H1 (cell line): ENCODE results near the gene UBA3. TPM values are rescaled to one million over a fixed set of nuclear protein-coding genes. Genes with fewer than 3 reads are reported as not detected.
A peak's percentile ranks its signal among the peaks of the same experiment; 100 is the strongest.

Experiments used
- CTCF ChIA-PET: fragments of 300-600 bp; sonication (Branson Sonifier 250); formaldehyde crosslinking; loops from one replicate; lab custom pipeline; 2021; ENCODE audit not compliant: partially characterized antibody; lab: Charles Lee
- POLR2A ChIA-PET: fragments of 300-600 bp; sonication (Branson Sonifier 250); formaldehyde crosslinking; loops from one replicate; lab custom pipeline; 2021; ENCODE audit warnings: inconsistent platforms; ENCODE audit not compliant: partially characterized antibody; lab: Charles Lee
- DNase-seq, 2 experiments: peaks; one replicate each; pipeline versions ENCODE4 v3.0.0 to v3.0.0-alpha.2; 2010 to 2022; ENCODE audit warnings: low spot score in 2 of 2, low read depth in 1 of 2, mixed read lengths in 1 of 2
- FAIRE-seq: peaks from 2 replicates; lab custom pipeline; 2011; peaks lifted over from hg19 to GRCh38; lab: Jason Lieb, UNC
- H2AFZ ChIP-seq: 2 replicates; pipeline ENCODE4 v1.8.1; 2012; ENCODE audit warnings: low read length, inconsistent platforms
- H2AK5ac ChIP-seq: 2 replicates; pipeline ENCODE4 v1.6.1; 2013; ENCODE audit warnings: low read depth, low read length
- H2BK120ac ChIP-seq: replicated peaks from 2 replicates; pipeline ENCODE3; 2013; ENCODE audit warnings: low read depth, low read length, inconsistent platforms
- H2BK12ac ChIP-seq: 2 replicates; pipeline ENCODE4 v1.6.1; 2013; ENCODE audit warnings: low read depth, low read length
- H2BK15ac ChIP-seq: 2 replicates; pipeline ENCODE4 v1.6.1; 2013; ENCODE audit warnings: low read length
- H2BK20ac ChIP-seq: 2 replicates; pipeline ENCODE4 v1.6.1; 2013; ENCODE audit warnings: low read length
- H2BK5ac ChIP-seq: 2 replicates; pipeline ENCODE4 v1.6.1; 2013; ENCODE audit warnings: low read depth, low read length
- H3K14ac ChIP-seq: 2 replicates; pipeline ENCODE4 v1.6.1; 2013; ENCODE audit warnings: inconsistent platforms; ENCODE audit not compliant: insufficient read length
- H3K18ac ChIP-seq: 2 replicates; pipeline ENCODE4 v1.6.1; 2013; ENCODE audit warnings: low read length; ENCODE audit errors: extremely low read depth
- H3K23ac ChIP-seq: 2 replicates; pipeline ENCODE4 v1.6.1; 2013; ENCODE audit warnings: inconsistent platforms; ENCODE audit not compliant: insufficient read length
- H3K23me2 ChIP-seq: 2 replicates; pipeline ENCODE4 v1.6.1; 2013; ENCODE audit warnings: low read depth, low read length
- H3K27ac ChIP-seq: 2 replicates; pipeline ENCODE4 v1.6.1; 2011; ENCODE audit warnings: low read depth, low read length, inconsistent platforms
- H3K27me3 ChIP-seq, 4 experiments: replicated peaks in 1 of 4; 1 replicate in 1 of 4; 2 replicates in 3 of 4; pipeline versions ENCODE4 v1.6.1 to v1.8.1; 2011 to 2013; ENCODE audit warnings: low read length in 3 of 4, mild to moderate bottlenecking in 3 of 4, inconsistent platforms in 2 of 4, mixed read lengths in 2 of 4, moderate library complexity in 1 of 4; ENCODE audit not compliant: control insufficient read depth in 3 of 4, insufficient read depth in 3 of 4; ENCODE audit errors: extremely low read depth in 1 of 4
- H3K36me3 ChIP-seq, 4 experiments: 2 replicates each; pipeline versions ENCODE4 v1.6.1 to v1.8.1; 2011 to 2013; ENCODE audit warnings: mild to moderate bottlenecking in 4 of 4, low read length in 3 of 4, moderate library complexity in 2 of 4, control low read depth in 1 of 4, inconsistent platforms in 1 of 4; ENCODE audit not compliant: insufficient read depth in 4 of 4, control insufficient read depth in 2 of 4
- H3K4ac ChIP-seq: replicated peaks from 2 replicates; pipeline ENCODE3; 2013; ENCODE audit warnings: low read length, low read depth, mixed read lengths, inconsistent platforms; ENCODE audit not compliant: insufficient read length
- H3K4me1 ChIP-seq, 4 experiments: replicated peaks in 1 of 4; 1 replicate in 1 of 4; 2 replicates in 3 of 4; pipeline versions ENCODE4 v1.6.1 to v1.8.1; 2011 to 2013; ENCODE audit warnings: low read length in 3 of 4, inconsistent platforms in 2 of 4, mixed read lengths in 1 of 4; ENCODE audit not compliant: insufficient read depth in 4 of 4, control insufficient read depth in 3 of 4
- H3K4me2 ChIP-seq, 2 experiments: 2 replicates each; pipeline versions ENCODE4 v1.6.1 to v1.8.1; 2011 to 2013; ENCODE audit warnings: low read depth in 2 of 2, low read length in 2 of 2, control low read depth in 1 of 2, inconsistent platforms in 1 of 2, mild to moderate bottlenecking in 1 of 2; ENCODE audit not compliant: insufficient read depth in 1 of 2
- H3K4me3 ChIP-seq, 4 experiments: fragments of 200-600, 300-600 bp in 1 of 4; sonication (generic), shearing (Covaris generic), sonication (Bioruptor Twin) in 1 of 4; 2 replicates each; pipeline versions ENCODE4 v1.5.1 to v1.8.1; 2011 to 2016; ENCODE audit warnings: low read length in 4 of 4, low read depth in 3 of 4, control low read depth in 2 of 4, inconsistent platforms in 2 of 4, mild to moderate bottlenecking in 2 of 4, mixed read lengths in 1 of 4, moderate library complexity in 1 of 4; ENCODE audit not compliant: insufficient read depth in 2 of 4; ENCODE audit errors: extremely low read depth in 1 of 4
- H3K56ac ChIP-seq: replicated peaks from 2 replicates; pipeline ENCODE3; 2013; ENCODE audit warnings: low read depth, mild to moderate bottlenecking, mixed read lengths, low read length, inconsistent platforms; ENCODE audit not compliant: insufficient read length
- H3K79me1 ChIP-seq: 2 replicates; pipeline ENCODE4 v1.6.1; 2013; ENCODE audit warnings: low read depth, low read length, control low read depth
- H3K79me2 ChIP-seq, 2 experiments: 2 replicates each; pipeline versions ENCODE4 v1.6.1 to v1.8.1; 2012 to 2013; ENCODE audit warnings: low read length in 2 of 2, mild to moderate bottlenecking in 2 of 2, inconsistent platforms in 1 of 2; ENCODE audit not compliant: insufficient read depth in 2 of 2, control insufficient read depth in 1 of 2
- H3K9ac ChIP-seq, 4 experiments: replicated peaks in 1 of 4; 1 replicate in 1 of 4; 2 replicates in 3 of 4; pipeline versions ENCODE4 v1.6.1 to v1.8.1; 2011 to 2013; ENCODE audit warnings: low read depth in 3 of 4, low read length in 3 of 4, control low read depth in 2 of 4, mild to moderate bottlenecking in 2 of 4, moderate library complexity in 2 of 4, inconsistent platforms in 1 of 4; ENCODE audit errors: extremely low read depth in 1 of 4
- H3K9me3 ChIP-seq, 2 experiments: 2 replicates each; pipeline versions ENCODE4 v1.6.1 to v1.8.1; 2012 to 2013; ENCODE audit warnings: mild to moderate bottlenecking in 2 of 2, moderate library complexity in 2 of 2, control low read depth in 1 of 2, inconsistent platforms in 1 of 2, low read depth in 1 of 2, low read length in 1 of 2, mixed read lengths in 1 of 2; ENCODE audit not compliant: insufficient read depth in 2 of 2
- H4K20me1 ChIP-seq, 2 experiments: replicated peaks in 1 of 2; 2 replicates each; pipeline versions ENCODE3 to v1.8.1; 2011 to 2013; ENCODE audit warnings: inconsistent platforms in 2 of 2, low read length in 2 of 2, mild to moderate bottlenecking in 1 of 2; ENCODE audit not compliant: insufficient read depth in 2 of 2, control insufficient read depth in 1 of 2
- H4K5ac ChIP-seq: 2 replicates; pipeline ENCODE4 v1.6.1; 2013; ENCODE audit warnings: low read length, low read depth, mixed read lengths, inconsistent platforms; ENCODE audit not compliant: insufficient read length
- H4K8ac ChIP-seq: 2 replicates; pipeline ENCODE4 v1.8.0; 2013; ENCODE audit warnings: mild to moderate bottlenecking, moderate library complexity, low read length, inconsistent platforms; ENCODE audit not compliant: insufficient read depth; ENCODE audit errors: extremely low read depth
- H4K91ac ChIP-seq: replicated peaks from 2 replicates; pipeline ENCODE3; 2013; ENCODE audit warnings: low read length, mixed read lengths, inconsistent platforms; ENCODE audit not compliant: insufficient read length
- BACH1 ChIP-seq: IDR thresholded peaks from 2 replicates; pipeline ENCODE4 v1.6.1; 2012; ENCODE audit warnings: low read length, improper control_type of control experiment
- CTCF ChIP-seq, 3 experiments: IDR thresholded peaks; 1 replicate in 2 of 3; 2 replicates in 1 of 3; pipeline versions ENCODE4 v1.5.1 to v1.6.1; 2011; ENCODE audit warnings: low read length in 3 of 3, mild to moderate bottlenecking in 3 of 3, inconsistent platforms in 2 of 3, low read depth in 1 of 3, moderate library complexity in 1 of 3; ENCODE audit not compliant: insufficient read depth in 1 of 3; ENCODE audit errors: control extremely low read depth in 1 of 3
- JUN ChIP-seq: IDR thresholded peaks from 2 replicates; pipeline ENCODE4 v1.6.1; 2011; ENCODE audit warnings: low read depth, mild to moderate bottlenecking, improper control_type of control experiment, low read length
- KDM1A ChIP-seq: fragments of 200-600, 300-600 bp; sonication (generic); IDR thresholded peaks from 2 replicates; pipeline ENCODE4 v1.7.1; 2016; ENCODE audit warnings: mild to moderate bottlenecking, low read length, borderline replicate concordance
- POLR2A ChIP-seq, 2 experiments: IDR thresholded peaks; 1 replicate in 1 of 2; 2 replicates in 1 of 2; pipeline ENCODE4 v1.6.1; 2011; ENCODE audit warnings: low read depth in 2 of 2, low read length in 2 of 2, mild to moderate bottlenecking in 2 of 2; ENCODE audit errors: control extremely low read depth in 1 of 2
- RFX5 ChIP-seq: IDR thresholded peaks from 2 replicates; pipeline ENCODE4 v1.6.1; 2011; ENCODE audit warnings: low read depth, low read length, improper control_type of control experiment, borderline replicate concordance
- SIX5 ChIP-seq: IDR thresholded peaks from 2 replicates; pipeline ENCODE4 v1.6.1; 2011; ENCODE audit warnings: mild to moderate bottlenecking, low read depth, low read length
- SP2 ChIP-seq: IDR thresholded peaks from 2 replicates; pipeline ENCODE4 v1.6.1; 2012; ENCODE audit warnings: mild to moderate bottlenecking, low read length, inconsistent platforms
- TBP ChIP-seq: IDR thresholded peaks from 2 replicates; pipeline ENCODE4 v1.6.1; 2011; ENCODE audit warnings: low read depth, low read length, improper control_type of control experiment
- WGBS, 2 experiments: shearing (Covaris generic) in 1 of 2; methylation state at CpG; one replicate each; pipeline versions ENCODE4 v1.1.6 to v1.1.7; 2013 to 2015; ENCODE audit warnings: low lambda C conversion rate in 2 of 2, mixed read lengths in 2 of 2, inconsistent platforms in 1 of 2, low coverage in 1 of 2, missing lambda C conversion rate in 1 of 2; ENCODE audit not compliant: insufficient replicate concordance in 2 of 2, insufficient coverage in 1 of 2, insufficient read length in 1 of 2; ENCODE audit errors: extremely low coverage in 1 of 2, missing lambda C conversion rate in 1 of 2; 5-methylcytosine and 5-hydroxymethylcytosine counted together
- polyA plus RNA-seq, 7 experiments: library from polyadenylated mRNA; depleted of rRNA in 3 of 7; stranded (reverse) in 5 of 7; unstranded in 2 of 7; fragments of >200 nt in 5 of 7; fragments of 200-250 nt in 2 of 7; gene quantifications; 1 replicate in 5 of 7; 2 replicates in 1 of 7; 4 replicates in 1 of 7; pipeline versions ENCODE4 v1.2.1 to v1.2.3, GENCODE V29; 2011 to 2013; ENCODE audit warnings: missing spikeins in 2 of 7, mixed read lengths in 2 of 7
- total RNA-seq: library from RNA; stranded (reverse); fragmentation: NEBNext Ultra II Directional; extraction: Animal tissue kit (Norgen Biotek cat#: 25700); gene quantifications from 2 replicates; pipeline ENCODE4 v1.2.1, GENCODE V29; 2021

Gene UBA3
- total and polyA plus RNA-seq, 2 of the 8 experiments (the other 6 are each of a cell fraction or from before 2014, with no cell fraction given) = 40.8 to 97.8 TPM

DNA sequence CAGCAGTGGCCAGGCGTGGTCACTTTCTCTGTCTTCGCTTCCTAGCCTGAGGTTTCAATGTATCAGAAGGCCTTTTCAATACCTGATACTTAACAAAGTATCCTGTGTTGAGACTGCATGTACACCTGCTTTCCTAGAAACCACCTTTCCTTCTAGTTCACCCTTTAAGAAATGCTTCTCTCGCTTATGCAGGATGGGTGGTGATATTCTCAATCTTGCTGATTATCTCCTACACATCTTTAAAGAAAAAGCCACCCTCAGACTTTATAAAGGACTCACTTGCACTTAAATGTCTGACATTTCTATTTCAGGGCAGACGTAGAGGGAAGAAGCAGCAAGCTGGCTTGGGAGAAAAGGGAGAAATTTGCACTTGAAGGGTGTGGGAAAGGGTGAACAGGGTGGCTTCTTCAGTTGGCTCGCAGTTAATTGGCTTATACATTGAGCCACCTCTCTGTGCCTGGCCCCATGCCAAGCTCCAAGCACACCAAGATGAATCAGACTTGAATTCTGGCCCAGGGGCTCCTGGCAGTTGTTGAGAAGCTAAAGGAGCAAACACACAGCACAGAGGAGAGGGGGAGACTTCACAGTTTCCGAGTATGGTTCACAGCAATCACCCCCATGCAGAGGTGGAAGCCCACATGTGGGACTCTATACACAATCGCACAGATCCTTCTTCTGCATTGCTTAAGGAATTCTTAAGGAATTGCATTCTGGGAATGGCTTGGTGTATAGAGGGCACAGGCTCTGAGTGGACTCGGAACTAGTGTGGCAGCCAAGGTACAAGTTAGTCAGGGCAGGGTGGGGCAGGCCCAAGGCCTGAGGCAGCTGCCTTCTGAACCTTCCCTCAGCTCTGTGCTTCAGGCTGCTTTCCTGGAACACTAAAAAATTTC lies 5.9 kb upstream of the UBA3 start:
- no peak overlapping the region for H3K56ac ChIP-seq
- 63% methylated on average over 8 of the region's 8 CpGs; no CpG with 5 or more reads in 1 of the 2 experiments for WGBS, 2 experiments
- peak overlapping the region in 2 of 4 experiments; percentile 15 to 44; a peak in 2 of 7 replicates for H3K9ac ChIP-seq
- peaks cover 0 to 1% of the 10 kb centered on the region in 2 experiments for H4K20me1 ChIP-seq
- POLR2A ChIA-PET = no interaction called here
- H3K4me1 ChIP-seq = peaks cover 6 to 12% (median 9%) of the 10 kb centered on the region in 4 experiments; a peak in 6 of 7 replicates
- no peak overlapping the region for H3K27ac ChIP-seq
- H2BK20ac ChIP-seq = no peak overlapping the region
- H2BK12ac ChIP-seq = 0 out of 2 replicates have a peak overlapping the region, but pooled peaks have one; percentile 33
- H3K18ac ChIP-seq = no peak overlapping the region
- CTCF ChIA-PET = interaction anchor here (0.6 to 1.0 kb wide), 3 partner anchors 69 to 862 kb away, joined by 3 to 4 read pairs (median 3); no protein-coding TSS in a partner anchor
- no peak overlapping the region for H3K23ac ChIP-seq
- H2AK5ac ChIP-seq = no peak overlapping the region
- no peaks in the 10 kb centered on the region for H3K9me3 ChIP-seq
- peak overlapping the region; percentile 82 to 99 (median 91) for H3K4me3 ChIP-seq
- no peak overlapping the region for H4K5ac ChIP-seq
- DNase-seq (no peak), FAIRE-seq (no peak)
- no peak overlapping the region for H2BK120ac ChIP-seq
- H3K23me2 ChIP-seq = peaks cover 4% of the 10 kb centered on the region
- 0 out of 2 replicates have a peak overlapping the region, but pooled peaks have one; percentile 3 for H2BK5ac ChIP-seq
- H3K4me2 ChIP-seq = peak overlapping the region; percentile 79 to 99
- no peaks in the 10 kb centered on the region for H3K27me3 ChIP-seq
- H3K14ac ChIP-seq = no peak overlapping the region
- H2BK15ac ChIP-seq = no peak overlapping the region; the same call in 1 of the 2 replicates
- H2AFZ ChIP-seq = no peak overlapping the region
- H3K79me2 ChIP-seq = no peaks in the 10 kb centered on the region
- H3K79me1 ChIP-seq = no peaks in the 10 kb centered on the region
- no peaks in the 10 kb centered on the region for H3K36me3 ChIP-seq
- no peak overlapping the region for H4K8ac ChIP-seq
- no peak overlapping the region for H3K4ac ChIP-seq
- H4K91ac ChIP-seq = no peak overlapping the region
- TF ChIP-seq CTCF (IDR thresholded peaks at IDR 0.05; ENCODE audit: control extremely low read depth in 1 of 3, insufficient read depth in 1 of 3, low read depth in 1 of 3, low read length in 3 of 3) (no peak), POLR2A (IDR thresholded peaks at IDR 0.05; ENCODE audit: control extremely low read depth in 1 of 2, low read depth in 2 of 2, low read length in 2 of 2) (no peak), RFX5 (no peak), SIX5 (no peak), JUN (no peak), BACH1 (no peak), KDM1A (no peak), SP2 (no peak), TBP (no peak)
